Testis (tissue), 2 donors: Measurements from ENCODE around the gene HOXC12.

Experiments used
- CTCF ChIP-seq, 3 experiments: fragments of 450-650 bp in 2 of 3; fragments of 200-600 bp in 1 of 3; sonication (generic) in 1 of 3; IDR thresholded peaks; one replicate each; pipeline ENCODE4 v1.5.1; 2016 to 2019; ENCODE audit warnings: antibody characterized with exemption in 3 of 3, mild to moderate bottlenecking in 2 of 3, moderate library complexity in 1 of 3
- POLR2A ChIP-seq: fragments of 450-650 bp; IDR thresholded peaks from one replicate; pipeline ENCODE4 v1.6.1; 2017; ENCODE audit warnings: antibody characterized with exemption, mild to moderate bottlenecking, moderate library complexity

DNA sequence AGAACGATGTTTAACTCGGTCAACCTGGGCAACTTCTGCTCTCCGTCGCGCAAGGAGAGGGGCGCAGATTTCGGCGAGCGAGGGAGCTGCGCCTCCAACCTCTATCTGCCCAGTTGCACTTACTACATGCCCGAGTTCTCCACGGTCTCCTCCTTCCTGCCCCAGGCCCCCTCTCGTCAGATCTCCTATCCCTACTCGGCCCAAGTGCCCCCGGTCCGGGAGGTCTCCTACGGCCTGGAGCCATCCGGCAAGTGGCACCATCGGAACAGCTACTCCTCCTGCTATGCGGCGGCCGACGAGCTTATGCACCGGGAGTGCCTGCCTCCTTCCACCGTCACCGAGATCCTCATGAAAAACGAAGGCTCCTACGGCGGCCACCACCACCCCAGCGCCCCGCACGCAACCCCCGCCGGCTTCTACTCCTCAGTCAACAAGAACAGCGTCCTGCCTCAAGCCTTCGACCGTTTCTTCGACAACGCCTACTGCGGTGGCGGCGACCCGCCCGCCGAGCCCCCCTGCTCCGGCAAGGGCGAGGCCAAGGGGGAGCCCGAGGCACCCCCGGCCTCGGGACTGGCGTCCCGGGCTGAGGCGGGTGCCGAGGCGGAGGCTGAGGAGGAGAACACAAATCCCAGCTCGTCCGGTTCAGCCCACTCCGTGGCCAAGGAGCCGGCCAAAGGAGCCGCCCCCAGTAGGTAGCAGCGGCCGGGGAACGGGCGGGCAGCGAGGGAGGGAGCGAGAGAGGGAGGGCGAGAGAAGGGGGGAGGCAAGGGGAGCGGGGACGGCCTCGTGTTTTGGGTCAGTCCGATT lies 18.7 kb downstream of the HOXC12 start:
- TF ChIP-seq CTCF (IDR thresholded peaks at IDR 0.05) (no peak), POLR2A (no peak)
